Stomach (tissue), 9 donors: Measurements from ENCODE around the gene AMER1. TPM values are rescaled to one million over a fixed set of nuclear protein-coding genes. Genes with fewer than 3 reads are reported as not detected.

ENCODE experiments used
- DNase-seq, 2 donors: peaks; one replicate each; pipeline versions ENCODE4 v3.0.0 to v3.0.0-alpha.2; 2013 to 2019
- H3K27ac ChIP-seq, 5 donors: fragments of 200-600 bp in 4 of 5; sonication (generic) in 4 of 5; one replicate each; pipeline ENCODE4 v1.5.1; 2013 to 2019; ENCODE audit warnings: mild to moderate bottlenecking in 1 of 5, moderate library complexity in 1 of 5
- H3K27me3 ChIP-seq, 3 donors: fragments of 200-600 bp; sonication (generic); one replicate each; pipeline ENCODE4 v1.5.1; 2017 to 2019; ENCODE audit warnings: mixed run types in 1 of 3
- H3K36me3 ChIP-seq, 4 donors: fragments of 200-600 bp; sonication (generic); 1 replicate in 3 of 4; 2 replicates in 1 of 4; pipeline ENCODE4 v1.5.1; 2016 to 2019
- H3K4me1 ChIP-seq, 4 donors: fragments of 200-600 bp; sonication (generic); one replicate each; pipeline ENCODE4 v1.5.1; 2016 to 2019
- H3K4me3 ChIP-seq, 4 donors: fragments of 200-600 bp; sonication (generic) in 3 of 4; one replicate each; pipeline ENCODE4 v1.5.1; 2016 to 2019; ENCODE audit warnings: mild to moderate bottlenecking in 1 of 4
- H3K9me3 ChIP-seq, 4 donors: fragments of 200-600 bp; sonication (generic); one replicate each; pipeline ENCODE4 v1.5.1; 2016 to 2019
- CTCF ChIP-seq, 7 experiments: fragments of 450-650 bp in 4 of 7; fragments of 200-600 bp in 3 of 7; sonication (generic) in 3 of 7; IDR thresholded peaks; one replicate each; pipeline ENCODE4 v1.5.1; 2016 to 2019; ENCODE audit warnings: antibody characterized with exemption in 7 of 7, control low read depth in 2 of 7, mild to moderate bottlenecking in 1 of 7
- EP300 ChIP-seq: sonication (generic); formaldehyde crosslinking; IDR thresholded peaks from one replicate; pipeline ENCODE4 v1.6.1; 2017; ENCODE audit warnings: antibody characterized with exemption
- POLR2A ChIP-seq, 4 donors: fragments of 450-650 bp; IDR thresholded peaks; one replicate each; pipeline ENCODE4 v1.6.1; 2016; ENCODE audit warnings: antibody characterized with exemption in 4 of 4, control low read depth in 2 of 4, mild to moderate bottlenecking in 1 of 4, moderate library complexity in 1 of 4
- POLR2AphosphoS5 ChIP-seq, 3 donors: sonication (generic); formaldehyde crosslinking; IDR thresholded peaks; one replicate each; pipeline ENCODE4 v1.6.1; 2016; ENCODE audit warnings: antibody characterized with exemption in 3 of 3
- WGBS, 5 donors: extraction: QIAGEN DNeasy Blood & Tissue Kit in 3 of 5; methylation state at CpG; one replicate each; pipeline versions ENCODE4 v1.1.5 to v1.1.7; 2013 to 2018; 5-methylcytosine and 5-hydroxymethylcytosine counted together
- intact Hi-C: fragments of 100-400 bp; cut with DNase I; formaldehyde crosslinking; loops from one replicate; pipeline ENCODE4 v1.15.1; 2023; ENCODE audit warnings: low total_unique reads
- polyA plus RNA-seq, 3 donors: library from polyadenylated mRNA; stranded (reverse); fragments of 200-250 nt; gene quantifications; one replicate each; pipeline ENCODE4 v1.2.3, GENCODE V29; 2013
- total RNA-seq, 5 donors: library from RNA; depleted of rRNA; stranded (reverse); fragments of >200 nt; gene quantifications; one replicate each; pipeline versions ENCODE4 v1.1.0 to v1.2.3, GENCODE V29; 2014 to 2016
- donor health status: healthy with polysubstance abuse.
- donor health status: Bipolar disorder and iron deficiency.
- donor health status: healthy.

AMER1 gene
- total and polyA plus RNA-seq, 8 donors: 0.90 to 6.7 (median 2.0) TPM

- intact Hi-C loops: no loop called here
- no peak overlapping the region for H3K4me3 ChIP-seq
- 64 to 100% (median 92%) methylated on average over 5 to 10 of the region's 10 CpGs for whole genome bisulfite sequencing, 5 donors
- no peaks in the 10 kb centered on the region for H3K4me1 ChIP-seq
- DNase-seq: no peak
- no peaks in the 10 kb centered on the region for H3K9me3 ChIP-seq
- H3K36me3 ChIP-seq: peaks cover 0 to 34% (median 33%) of the 10 kb centered on the region in 4 donors
- no peaks in the 10 kb centered on the region for H3K27me3 ChIP-seq
- TF ChIP-seq EP300: no peak
- no peak for TF ChIP-seq POLR2A (IDR thresholded peaks at IDR 0.05)
- TF ChIP-seq POLR2AphosphoS5 (IDR thresholded peaks at IDR 0.05): no peak
- no peak for TF ChIP-seq CTCF (IDR thresholded peaks at IDR 0.05)
- no peak overlapping the region for H3K27ac ChIP-seq
Measured at GRCh38 chrX:64190136-64190740, 15.3 kb downstream of the AMER1 start.

GRCh38 chrX:64188901-64189300 lies 16.6 kb downstream of the AMER1 start:
- Histone ChIP-seq H3K4me3 (no peak overlapping the region), H3K4me1 (no peaks in the 10 kb centered on the region), H3K36me3 (peaks cover 0 to 34% (median 33%) of the 10 kb centered on the region in 4 donors), H3K9me3 (no peaks in the 10 kb centered on the region), H3K27ac (no peak overlapping the region), H3K27me3 (no peaks in the 10 kb centered on the region)
- no peak for DNase-seq
- TF ChIP-seq POLR2AphosphoS5 (IDR thresholded peaks at IDR 0.05): no peak
- TF ChIP-seq EP300: no peak
- TF ChIP-seq POLR2A (IDR thresholded peaks at IDR 0.05): no peak
- TF ChIP-seq CTCF (IDR thresholded peaks at IDR 0.05): no peak
- 87 to 98% (median 95%) methylated on average over 3 of the region's 3 CpGs for WGBS, 5 donors
- intact Hi-C loops: no loop called here

- no peaks in the 10 kb centered on the region for H3K4me1 ChIP-seq
- no peak for DNase-seq
- no peaks in the 10 kb centered on the region for H3K27me3 ChIP-seq
- no peak overlapping the region for H3K4me3 ChIP-seq
- no peak overlapping the region for H3K27ac ChIP-seq
- intact Hi-C loops: no loop called here
- TF ChIP-seq POLR2A (IDR thresholded peaks at IDR 0.05): no peak
- no peak for TF ChIP-seq EP300
- TF ChIP-seq CTCF (IDR thresholded peaks at IDR 0.05): no peak
- TF ChIP-seq POLR2AphosphoS5 (IDR thresholded peaks at IDR 0.05): no peak
- H3K36me3 ChIP-seq: peaks cover 0 to 30% (median 29%) of the 10 kb centered on the region in 4 donors
- no peaks in the 10 kb centered on the region for H3K9me3 ChIP-seq
Measured at GRCh38 chrX:64187762-64188150, 17.8 kb downstream of the AMER1 start.

- 67 to 100% (median 100%) methylated on average over 1 of the region's 1 CpG for WGBS, 5 donors
Measured at GRCh38 chrX:64186974-64187761, 18.3 kb downstream of the AMER1 start.

GRCh38 chrX:64184396-64184795 lies 21.1 kb downstream of the AMER1 start:
- DNase-seq: no peak
- no peaks in the 10 kb centered on the region for H3K4me1 ChIP-seq
- H3K9me3 ChIP-seq: no peaks in the 10 kb centered on the region
- TF ChIP-seq EP300 (no peak), CTCF (IDR thresholded peaks at IDR 0.05) (no peak), POLR2AphosphoS5 (IDR thresholded peaks at IDR 0.05) (no peak), POLR2A (IDR thresholded peaks at IDR 0.05) (no peak)
- H3K36me3 ChIP-seq: no peaks in the 10 kb centered on the region
- no peak overlapping the region for H3K27ac ChIP-seq
- WGBS, 5 donors: 70 to 90% (median 82%) methylated on average over 2 of the region's 2 CpGs
- intact Hi-C loops: no loop called here
- no peaks in the 10 kb centered on the region for H3K27me3 ChIP-seq
- H3K4me3 ChIP-seq: no peak overlapping the region

More at GRCh38 chrX:64186974-64187761, 18.3 kb downstream of the AMER1 start:
- Histone ChIP-seq H3K27ac (no peak overlapping the region), H3K9me3 (no peaks in the 10 kb centered on the region), H3K36me3 (peaks cover 0 to 24% (median 23%) of the 10 kb centered on the region in 4 donors), H3K27me3 (no peaks in the 10 kb centered on the region), H3K4me3 (no peak overlapping the region), H3K4me1 (no peaks in the 10 kb centered on the region)
- intact Hi-C loops: no loop called here
- DNase-seq: no peak
- TF ChIP-seq POLR2AphosphoS5 (IDR thresholded peaks at IDR 0.05) (no peak), EP300 (no peak)
